IMR-90 (cell line): ENCODE measurements around the gene ARHGEF6. TPM values are rescaled to one million over a fixed set of nuclear protein-coding genes. Genes with fewer than 3 reads are reported as not detected.

Source experiments
- ATAC-seq: fragments of 200-7000 bp; cut with Tn5 transposase; 2 replicates; pipeline ENCODE4 v1.9.1; 2020; ENCODE audit warnings: low read depth, mild to moderate bottlenecking, moderate library complexity
- BruUV-seq: library from RNA; stranded (reverse); fragments of 400-500 nt; replicated peaks from 2 replicates; lab custom pipeline; 2021; lab: Mats Ljungman, UMichigan
- CTCF ChIA-PET: fragments of 300-600 bp; formaldehyde crosslinking; extraction: SDS; loops from one replicate; lab custom pipeline; 2021; ENCODE audit warnings: antibody characterized with exemption; lab: Yijun Ruan, JAX
- POLR2A ChIA-PET: fragments of 300-600 bp; sonication (Branson Sonifier 250); formaldehyde crosslinking; loops from one replicate; lab custom pipeline; 2022; ENCODE audit warnings: antibody characterized with exemption; ENCODE audit not compliant: unreplicated experiment; lab: Charles Lee
- DNase-seq: peaks from one replicate; pipeline ENCODE4 v3.0.0; 2013
- H2AFZ ChIP-seq: replicated peaks from 2 replicates; pipeline ENCODE3; 2013; ENCODE audit warnings: low read length, mild to moderate bottlenecking; ENCODE audit not compliant: poor library complexity
- H2AK5ac ChIP-seq: 2 replicates; pipeline ENCODE4 v1.6.1; 2013; ENCODE audit warnings: low read depth, low read length, inconsistent platforms
- H2AK9ac ChIP-seq: replicated peaks from 2 replicates; pipeline ENCODE3; 2013; ENCODE audit warnings: mild to moderate bottlenecking, low read depth, low read length, moderate library complexity; ENCODE audit not compliant: poor library complexity
- H2BK120ac ChIP-seq: 2 replicates; pipeline ENCODE4 v1.6.1; 2013; ENCODE audit warnings: low read depth, low read length, inconsistent platforms
- H2BK15ac ChIP-seq: 3 replicates; pipeline ENCODE4 v1.6.1; 2013; ENCODE audit warnings: low read depth, low read length, inconsistent platforms
- H2BK20ac ChIP-seq: 2 replicates; pipeline ENCODE4 v1.6.1; 2013; ENCODE audit warnings: low read depth, mild to moderate bottlenecking, inconsistent platforms, low read length, moderate library complexity
- H2BK5ac ChIP-seq: 2 replicates; pipeline ENCODE4 v1.6.1; 2013; ENCODE audit warnings: mild to moderate bottlenecking, low read depth, low read length, inconsistent platforms; ENCODE audit not compliant: poor library complexity, severe bottlenecking
- H3K14ac ChIP-seq: replicated peaks from 2 replicates; pipeline ENCODE4 v1.6.1; 2013; ENCODE audit warnings: low read depth, low read length, inconsistent platforms
- H3K18ac ChIP-seq: 2 replicates; pipeline ENCODE4 v1.6.1; 2013; ENCODE audit warnings: low read depth, low read length, control low read depth
- H3K23ac ChIP-seq: 2 replicates; pipeline ENCODE4 v1.6.1; 2013; ENCODE audit warnings: low read depth, low read length, inconsistent platforms
- H3K27ac ChIP-seq: 2 replicates; pipeline ENCODE4 v1.5.1; 2013; ENCODE audit warnings: mild to moderate bottlenecking, control low read depth, low read length; ENCODE audit not compliant: insufficient read depth
- H3K27me3 ChIP-seq: 2 replicates; pipeline ENCODE4 v1.6.1; 2013; ENCODE audit warnings: low read length; ENCODE audit not compliant: control insufficient read depth, insufficient read depth
- H3K36me3 ChIP-seq: 2 replicates; pipeline ENCODE4 v1.6.1; 2013; ENCODE audit warnings: low read length, mixed read lengths; ENCODE audit not compliant: control insufficient read depth, insufficient read depth
- H3K4ac ChIP-seq: 2 replicates; pipeline ENCODE4 v1.6.1; 2013; ENCODE audit warnings: low read depth, low read length, inconsistent platforms
- H3K4me1 ChIP-seq: 2 replicates; pipeline ENCODE4 v1.6.1; 2013; ENCODE audit warnings: low read length, mixed read lengths; ENCODE audit not compliant: control insufficient read depth, insufficient read depth
- H3K4me2 ChIP-seq: 2 replicates; pipeline ENCODE4 v1.6.1; 2013; ENCODE audit warnings: low read depth, mild to moderate bottlenecking, control low read depth, low read length, moderate library complexity
- H3K4me3 ChIP-seq: 2 replicates; pipeline ENCODE4 v1.5.1; 2013; ENCODE audit warnings: low read depth, mild to moderate bottlenecking, control low read depth, low read length, moderate library complexity; ENCODE audit not compliant: insufficient read depth
- H3K56ac ChIP-seq: 2 replicates; pipeline ENCODE4 v1.6.1; 2013; ENCODE audit warnings: low read length, inconsistent platforms; ENCODE audit not compliant: insufficient read depth; ENCODE audit errors: extremely low read depth
- H3K79me1 ChIP-seq, 2 experiments: 2 replicates each; pipeline ENCODE4 v1.6.1; 2013; ENCODE audit warnings: low read length in 2 of 2, inconsistent platforms in 1 of 2, low read depth in 1 of 2
- H3K9ac ChIP-seq: 2 replicates; pipeline ENCODE4 v1.6.1; 2013; ENCODE audit warnings: low read depth, low read length, control low read depth
- H3K9me1 ChIP-seq: 2 replicates; pipeline ENCODE4 v1.6.1; 2013; ENCODE audit warnings: low read length, inconsistent platforms; ENCODE audit not compliant: insufficient read depth
- H3K9me3 ChIP-seq: 2 replicates; pipeline ENCODE4 v1.6.1; 2013; ENCODE audit warnings: low read length; ENCODE audit not compliant: control insufficient read depth, insufficient read depth
- H4K20me1 ChIP-seq: 2 replicates; pipeline ENCODE4 v1.6.1; 2013; ENCODE audit warnings: low read length, inconsistent platforms; ENCODE audit not compliant: insufficient read depth
- H4K5ac ChIP-seq: 2 replicates; pipeline ENCODE4 v1.6.1; 2013; ENCODE audit warnings: mild to moderate bottlenecking, low read depth, low read length, control low read depth
- H4K8ac ChIP-seq, 2 experiments: 2 replicates each; pipeline ENCODE4 v1.6.1; 2013; ENCODE audit warnings: low read depth in 2 of 2, low read length in 2 of 2, control low read depth in 1 of 2, inconsistent platforms in 1 of 2
- H4K91ac ChIP-seq: 2 replicates; pipeline ENCODE4 v1.6.1; 2013; ENCODE audit warnings: low read depth, low read length, inconsistent platforms; ENCODE audit not compliant: insufficient read depth
- BHLHE40 ChIP-seq: fragments of 150-350 bp; IDR thresholded peaks from 2 replicates; pipeline ENCODE4 v1.6.1; 2016; ENCODE audit warnings: mild to moderate bottlenecking, low read depth, low read length
- CEBPB ChIP-seq: IDR thresholded peaks from 2 replicates; pipeline ENCODE4 v1.6.1; 2012; ENCODE audit warnings: low read depth, low read length, improper control_type of control experiment
- CHD1 ChIP-seq: IDR thresholded peaks from 2 replicates; pipeline ENCODE4 v1.6.1; 2012; ENCODE audit warnings: low read depth, low read length, improper control_type of control experiment
- CTCF ChIP-seq: conservative IDR thresholded peaks from 2 replicates; pipeline ENCODE4 v1.5.1; 2012; ENCODE audit warnings: mild to moderate bottlenecking, low read depth, low read length, improper control_type of control experiment
- ELK1 ChIP-seq: fragments of 150-350 bp; IDR thresholded peaks from 2 replicates; pipeline ENCODE4 v1.6.1; 2016; ENCODE audit warnings: low read depth, mild to moderate bottlenecking, low read length, moderate library complexity, borderline replicate concordance
- FOS ChIP-seq: fragments of 150-350 bp; IDR thresholded peaks from 2 replicates; pipeline ENCODE4 v1.6.1; 2016; ENCODE audit warnings: low read depth, low read length
- MAFK ChIP-seq: IDR thresholded peaks from 2 replicates; pipeline ENCODE4 v1.6.1; 2012; ENCODE audit warnings: low read depth, low read length, improper control_type of control experiment
- MAZ ChIP-seq: IDR thresholded peaks from 2 replicates; pipeline ENCODE4 v1.6.1; 2012; ENCODE audit warnings: low read depth, mild to moderate bottlenecking, low read length, improper control_type of control experiment, moderate library complexity, borderline replicate concordance
- MXI1 ChIP-seq: IDR thresholded peaks from 2 replicates; pipeline ENCODE4 v1.6.1; 2012; ENCODE audit warnings: low read depth, mild to moderate bottlenecking, low read length, moderate library complexity, borderline replicate concordance
- NFE2L2 ChIP-seq: fragments of 150-350 bp; IDR thresholded peaks from 2 replicates; pipeline ENCODE4 v1.6.1; 2016; ENCODE audit warnings: low read depth, mild to moderate bottlenecking, low read length
- POLR2A ChIP-seq: IDR thresholded peaks from 2 replicates; pipeline ENCODE4 v1.6.1; 2012; ENCODE audit warnings: mild to moderate bottlenecking, low read depth, low read length
- RAD21 ChIP-seq: IDR thresholded peaks from 2 replicates; pipeline ENCODE4 v1.6.1; 2012; ENCODE audit warnings: low read length, improper control_type of control experiment
- RCOR1 ChIP-seq: IDR thresholded peaks from 2 replicates; pipeline ENCODE4 v1.6.1; 2012; ENCODE audit warnings: mild to moderate bottlenecking, low read length, improper control_type of control experiment; ENCODE audit not compliant: insufficient replicate concordance
- RFX5 ChIP-seq: IDR thresholded peaks from 2 replicates; pipeline ENCODE4 v1.8.0; 2012; ENCODE audit warnings: low read depth, mild to moderate bottlenecking, low read length, moderate library complexity
- SMC3 ChIP-seq: fragments of 150-350 bp; IDR thresholded peaks from 2 replicates; pipeline ENCODE4 v1.6.1; 2016; ENCODE audit warnings: low read depth, mild to moderate bottlenecking, antibody characterized with exemption, low read length, moderate library complexity
- USF2 ChIP-seq: fragments of 150-350 bp; IDR thresholded peaks from 2 replicates; pipeline ENCODE4 v1.6.1; 2017; ENCODE audit warnings: mild to moderate bottlenecking, antibody characterized with exemption, low read length, low read depth
- WGBS, 2 experiments: methylation state at CpG; one replicate each; pipeline versions ENCODE4 v1.1.5 to v1.1.7; 2013; ENCODE audit warnings: missing lambda C conversion rate in 2 of 2; ENCODE audit not compliant: insufficient read length in 1 of 2; ENCODE audit errors: extremely low coverage in 2 of 2; 5-methylcytosine and 5-hydroxymethylcytosine counted together
- dilution Hi-C: fragments of 300-500 bp; cut with HindIII; formaldehyde crosslinking; loops from one replicate; pipeline ENCODE4 v1.14.3; 2018; ENCODE audit warnings: low sequenced_read_pairs; ENCODE audit not compliant: unreplicated experiment
- in situ Hi-C: fragments of 300-500 bp; cut with MboI; formaldehyde crosslinking; loops from 3 replicates; pipeline ENCODE4 v1.14.3; 2019; ENCODE audit warnings: low sequenced_read_pairs, inconsistent platforms, mixed read lengths
- intact Hi-C: fragments of 100-400 bp; cut with micrococcal nuclease; formaldehyde crosslinking; loops from 2 replicates; pipeline ENCODE4 v1.10.0; 2022
- polyA plus RNA-seq, 3 experiments: library from polyadenylated mRNA; depleted of rRNA; stranded (reverse); fragments of >200 nt; gene quantifications; 2 replicates each; pipeline ENCODE4 v1.2.3, GENCODE V29; 2012; ENCODE audit warnings: low replicate concordance in 1 of 3
- total RNA-seq: library from RNA; depleted of rRNA; stranded (reverse); fragments of >200 nt; gene quantifications from 2 replicates; pipeline ENCODE4 v1.2.3, GENCODE V29; 2012

Gene ARHGEF6
- total and polyA plus RNA-seq, 2 of the 4 experiments (the other 2 are of a cell fraction): 2.1 to 2.7 TPM

- CTCF ChIA-PET: no interaction called here
- POLR2A ChIA-PET: no interaction called here
- H2AFZ ChIP-seq: no peak overlapping the region
Measured at GRCh38 chrX:136797787-136798186, 17.1 kb upstream of the ARHGEF6 start.

More at GRCh38 chrX:136797787-136798186, 17.1 kb upstream of the ARHGEF6 start:
- no peak overlapping the region for H2BK20ac ChIP-seq
- H3K9ac ChIP-seq: no peak overlapping the region
- no peaks in the 10 kb centered on the region for H4K20me1 ChIP-seq
- H3K27me3 ChIP-seq: no peaks in the 10 kb centered on the region
- no peak overlapping the region for H2BK15ac ChIP-seq
- H4K5ac ChIP-seq: no peak overlapping the region
- no peak for ATAC-seq
- no peak overlapping the region for H4K91ac ChIP-seq
- H3K23ac ChIP-seq: no peak overlapping the region
- dilution Hi-C loops (no loop called here), in situ Hi-C loops (no loop called here), intact Hi-C loops (no loop called here)
- no peak overlapping the region for H2AK5ac ChIP-seq
- no peak overlapping the region for H3K27ac ChIP-seq
- no peak overlapping the region for H3K18ac ChIP-seq
- no peak overlapping the region for H3K4ac ChIP-seq
- no peak overlapping the region for H2BK120ac ChIP-seq
- H3K14ac ChIP-seq: no peak overlapping the region
- no peak overlapping the region for H3K4me2 ChIP-seq
- no peak overlapping the region for H4K8ac ChIP-seq
- no peak overlapping the region for H3K4me3 ChIP-seq
- DNase-seq: no peak
- H2BK5ac ChIP-seq: no peak overlapping the region
- no peaks in the 10 kb centered on the region for H3K9me1 ChIP-seq
- no peaks in the 10 kb centered on the region for H3K4me1 ChIP-seq
- no peak for TF ChIP-seq USF2
- TF ChIP-seq SMC3: no peak
- TF ChIP-seq FOS: no peak
- TF ChIP-seq BHLHE40: no peak
- TF ChIP-seq MAZ: no peak
- no peak for TF ChIP-seq RAD21
- no peak for TF ChIP-seq NFE2L2
- no peak for TF ChIP-seq RCOR1
- TF ChIP-seq ELK1: no peak
- TF ChIP-seq CHD1: no peak
- no peak for TF ChIP-seq MXI1
- no peak for TF ChIP-seq MAFK
- TF ChIP-seq CTCF: no peak
- TF ChIP-seq POLR2A: no peak
- TF ChIP-seq RFX5: no peak
- no peak for TF ChIP-seq CEBPB
- no peak overlapping the region for H3K56ac ChIP-seq
- no peaks in the 10 kb centered on the region for H3K79me1 ChIP-seq
- BruUV-seq: no TSS peak
- H3K9me3 ChIP-seq: no peaks in the 10 kb centered on the region
- H3K36me3 ChIP-seq: no peaks in the 10 kb centered on the region
- WGBS, 2 experiments: 10% methylated on average over 2 of the region's 3 CpGs; no CpG with 5 or more reads in 1 of the 2 experiments
- no peak overlapping the region for H2AK9ac ChIP-seq
